HepG2 (cell line): ENCODE data around the gene HSCB. TPM values are rescaled to one million over a fixed set of nuclear protein-coding genes. Genes with fewer than 3 reads are reported as not detected.

Experiments used
- ATAC-seq: fragments of 200-7000 bp; cut with Tn5 transposase; 3 replicates; pipeline ENCODE4 v1.9.1; 2020; ENCODE audit warnings: mild to moderate bottlenecking, moderate library complexity
- BruUV-seq: library from RNA; stranded (reverse); fragments of 400-500 nt; replicated peaks from 2 replicates; lab custom pipeline; 2021; lab: Mats Ljungman, UMichigan
- CTCF ChIA-PET: fragments of 300-600 bp; formaldehyde crosslinking; extraction: SDS; loops from one replicate; lab custom pipeline; 2021; ENCODE audit warnings: low total read pairs, inconsistent platforms, low intra/inter-chr PET ratio; lab: Yijun Ruan, JAX
- POLR2A ChIA-PET: fragments of 350-600 bp; sonication (Branson Sonifier 250); formaldehyde crosslinking; loops from one replicate; lab custom pipeline; 2020; ENCODE audit warnings: antibody characterized with exemption, inconsistent platforms; lab: Yijun Ruan, JAX
- DNase-seq: peaks from one replicate; pipeline ENCODE4 v3.0.0-alpha.2; 2015; ENCODE audit warnings: low spot score
- FAIRE-seq: peaks from 3 replicates; lab custom pipeline; 2011; peaks lifted over from hg19 to GRCh38; lab: Jason Lieb, UNC
- H2AFZ ChIP-seq: one replicate; pipeline ENCODE4 v1.6.1; 2011; ENCODE audit warnings: low read length, inconsistent platforms
- H3K27ac ChIP-seq: fragments of 300-600 bp; 3 replicates; pipeline ENCODE4 v1.8.0; 2011; ENCODE audit warnings: mixed run types, mild to moderate bottlenecking, mixed read lengths, low read length, inconsistent platforms; ENCODE audit not compliant: insufficient read depth; ENCODE audit errors: extremely low read length
- H3K27me3 ChIP-seq, 2 experiments: fragments of 200-600 bp in 1 of 2; 2 replicates in 1 of 2; 3 replicates in 1 of 2; pipeline versions ENCODE4 v1.6.0 to v1.8.0; 2011; ENCODE audit warnings: low read length in 2 of 2, mild to moderate bottlenecking in 2 of 2, moderate library complexity in 2 of 2, inconsistent platforms in 1 of 2; ENCODE audit not compliant: insufficient read depth in 2 of 2, control insufficient read depth in 1 of 2
- H3K36me3 ChIP-seq, 2 experiments: fragments of 200-600 bp in 1 of 2; replicated peaks in 1 of 2; 2 replicates in 1 of 2; 3 replicates in 1 of 2; pipeline versions ENCODE4 v1.5.1 to v1.8.0; 2011; ENCODE audit warnings: low read length in 2 of 2, inconsistent platforms in 1 of 2; ENCODE audit not compliant: insufficient read depth in 2 of 2, control insufficient read depth in 1 of 2
- H3K4me1 ChIP-seq: 2 replicates; pipeline ENCODE4 v1.5.1; 2012; ENCODE audit warnings: low read length, inconsistent platforms; ENCODE audit not compliant: insufficient read depth
- H3K4me2 ChIP-seq: 2 replicates; pipeline ENCODE4 v1.6.0; 2011; ENCODE audit warnings: low read depth, low read length, inconsistent platforms
- H3K4me3 ChIP-seq, 3 experiments: fragments of 200-600 bp in 1 of 3; sonication (generic), shearing (Covaris generic) in 1 of 3; replicated peaks in 1 of 3; 2 replicates each; pipeline ENCODE4 v1.5.1; 2011 to 2016; ENCODE audit warnings: low read length in 3 of 3, inconsistent platforms in 2 of 3, low read depth in 2 of 3, mild to moderate bottlenecking in 2 of 3, control low read depth in 1 of 3, mixed read lengths in 1 of 3; ENCODE audit not compliant: insufficient read depth in 1 of 3
- H3K79me2 ChIP-seq: one replicate; pipeline ENCODE4 v1.6.1; 2011; ENCODE audit warnings: low read length, inconsistent platforms; ENCODE audit not compliant: insufficient read depth
- H3K9ac ChIP-seq: 2 replicates; pipeline ENCODE4 v1.6.0; 2011; ENCODE audit warnings: mild to moderate bottlenecking, low read depth, low read length, inconsistent platforms; ENCODE audit not compliant: insufficient read depth
- H3K9me3 ChIP-seq: 2 replicates; pipeline ENCODE4 v1.5.1; 2012; ENCODE audit warnings: mild to moderate bottlenecking, low read length
- H4K20me1 ChIP-seq: 2 replicates; pipeline ENCODE4 v1.6.0; 2011; ENCODE audit warnings: inconsistent platforms, mild to moderate bottlenecking, low read length, moderate library complexity; ENCODE audit not compliant: insufficient read depth
- DR1 ChIP-seq: sonication (generic); formaldehyde crosslinking; IDR thresholded peaks from 2 replicates; pipeline ENCODE4 v1.8.0; 2021; ENCODE audit warnings: mild to moderate bottlenecking, missing genetic modification reagents, inconsistent platforms
- HOXA3 ChIP-seq: sonication (generic); formaldehyde crosslinking; IDR thresholded peaks from 2 replicates; pipeline ENCODE4 v1.5.0; 2020; ENCODE audit warnings: missing genetic modification reagents
- MAFF ChIP-seq: IDR thresholded peaks from 2 replicates; pipeline ENCODE4 v1.6.1; 2011; ENCODE audit warnings: low read depth, low read length, improper control_type of control experiment
- NR2F6 ChIP-seq, 2 experiments: IDR thresholded peaks; 2 replicates each; pipeline ENCODE4 v1.6.1; 2016; ENCODE audit warnings: antibody characterized with exemption in 1 of 2, mild to moderate bottlenecking in 1 of 2
- SMAD3 ChIP-seq: sonication (generic); formaldehyde crosslinking; IDR thresholded peaks from 2 replicates; pipeline ENCODE4 v1.4.0; 2020; ENCODE audit warnings: missing genetic modification reagents
- SP2 ChIP-seq: sonication (generic); formaldehyde crosslinking; IDR thresholded peaks from 2 replicates; pipeline ENCODE4 v1.5.1; 2020; ENCODE audit warnings: mild to moderate bottlenecking, missing genetic modification reagents
- TFDP2 ChIP-seq: sonication (generic); formaldehyde crosslinking; IDR thresholded peaks from 2 replicates; pipeline ENCODE4 v1.4.0; 2020; ENCODE audit warnings: missing genetic modification reagents
- THAP7 ChIP-seq: sonication (generic); formaldehyde crosslinking; IDR thresholded peaks from 2 replicates; pipeline ENCODE4 v1.8.1; 2023; ENCODE audit warnings: mild to moderate bottlenecking, missing genetic modification reagents
- TOE1 ChIP-seq: sonication (generic); formaldehyde crosslinking; IDR thresholded peaks from 2 replicates; pipeline ENCODE4 v1.4.0; 2020; ENCODE audit warnings: mild to moderate bottlenecking, missing genetic modification reagents
- ZNF225 ChIP-seq: sonication (generic); formaldehyde crosslinking; IDR thresholded peaks from 2 replicates; pipeline ENCODE4 v1.4.0; 2020; ENCODE audit warnings: mild to moderate bottlenecking, missing genetic modification reagents
- ZNF274 ChIP-seq: sonication (generic); formaldehyde crosslinking; IDR thresholded peaks from 2 replicates; pipeline ENCODE4 v1.5.1; 2020; ENCODE audit warnings: mild to moderate bottlenecking, missing genetic modification reagents
- ZNF275 ChIP-seq: sonication (generic); formaldehyde crosslinking; IDR thresholded peaks from 2 replicates; pipeline ENCODE4 v1.8.0; 2022; ENCODE audit warnings: missing genetic modification reagents, mild to moderate bottlenecking, inconsistent platforms, borderline replicate concordance
- ZNF329 ChIP-seq: sonication (generic); formaldehyde crosslinking; IDR thresholded peaks from 2 replicates; pipeline ENCODE4 v1.9.0; 2021; ENCODE audit warnings: low read depth, mild to moderate bottlenecking, missing genetic modification reagents
- WGBS: methylation state at CpG from one replicate; pipeline ENCODE4 v1.1.6; 2017; ENCODE audit warnings: low lambda C conversion rate; 5-methylcytosine and 5-hydroxymethylcytosine counted together
- in situ Hi-C: cut with HindIII; loops from 2 replicates; pipeline ENCODE4 v1.10.0; 2017; ENCODE audit warnings: low pct_unique_long_range_greater_than_20kb; ENCODE audit not compliant: extremely low pct_ligation_motif_present
- intact Hi-C: fragments of 100-400 bp; cut with micrococcal nuclease; formaldehyde crosslinking; loops from one replicate; pipeline ENCODE4 v1.10.0; 2022; ENCODE audit not compliant: unreplicated experiment
- polyA plus RNA-seq, 8 experiments: library from polyadenylated mRNA; depleted of rRNA in 3 of 8; stranded (reverse) in 7 of 8; unstranded in 1 of 8; fragments of >200 nt; fragmentation: Illumina TruSeq in 4 of 8; extraction: Trizol in 4 of 8; gene quantifications; 2 replicates each; pipeline versions ENCODE4 v1.2.1 to v1.2.3, GENCODE V29; 2011 to 2016; ENCODE audit warnings: low read depth in 4 of 8, missing spikeins in 1 of 8, mixed read lengths in 1 of 8; ENCODE audit not compliant: insufficient read depth in 1 of 8
- total RNA-seq, 5 experiments: library from RNA; depleted of rRNA; stranded (reverse); fragments of >200 nt; fragmentation: Illumina TruSeq; extraction: Trizol; gene quantifications; 2 replicates each; pipeline ENCODE4 v1.2.3, GENCODE V29; 2016; ENCODE audit warnings: low read depth in 1 of 5
- TF ChIP-seq, protein P1 (sequence below): sonication (generic); formaldehyde crosslinking; IDR thresholded peaks from 2 replicates; pipeline ENCODE4 v1.5.0; 2020; ENCODE audit warnings: mild to moderate bottlenecking, missing genetic modification reagents
- TF ChIP-seq, protein P2 (sequence below): sonication (generic); formaldehyde crosslinking; IDR thresholded peaks from 2 replicates; pipeline ENCODE4 v1.4.0; 2020; ENCODE audit warnings: missing genetic modification reagents
- TF ChIP-seq, protein P3 (sequence below): sonication (generic); formaldehyde crosslinking; conservative IDR thresholded peaks from 2 replicates; pipeline ENCODE4 v1.4.0; 2020; ENCODE audit warnings: missing genetic modification reagents

HSCB gene
- total and polyA plus RNA-seq, 2 of the 13 experiments (the other 11 are each of a cell fraction or from before 2014, with no cell fraction given): 15.4 to 20.9 TPM

- 98% methylated on average over 5 of the region's 6 CpGs for whole genome bisulfite sequencing
- peaks cover 20% of the 10 kb centered on the region for H3K4me1 ChIP-seq
- H3K27ac ChIP-seq: no peak overlapping the region
- no peak overlapping the region for H3K4me3 ChIP-seq
- no peaks in the 10 kb centered on the region for H3K79me2 ChIP-seq
- H3K27me3 ChIP-seq: no peaks in the 10 kb centered on the region
- peaks cover 7 to 35% of the 10 kb centered on the region in 2 experiments for H3K36me3 ChIP-seq
- DNase-seq (no peak), FAIRE-seq (no peak), ATAC-seq (no peak)
- intact Hi-C loops (no loop called here), in situ Hi-C loops (no loop called here)
- BruUV-seq: no TSS peak
- no peak overlapping the region for H3K4me2 ChIP-seq
- no peaks in the 10 kb centered on the region for H3K9me3 ChIP-seq
- POLR2A ChIA-PET: no interaction called here
- CTCF ChIA-PET: no interaction called here
- no peak overlapping the region for H2AFZ ChIP-seq
- H4K20me1 ChIP-seq: no peaks in the 10 kb centered on the region
- H3K9ac ChIP-seq: no peak overlapping the region
- TF ChIP-seq ZNF225 (no peak), ZNF274 (no peak), TFDP2 (CRISPR knock-in tag) (no peak), TOE1 (no peak), MAFF (no peak), DR1 (CRISPR knock-in tag) (no peak), ZNF329 (no peak), NR2F6 (IDR thresholded peaks at IDR 0.05) (no peak), NR2F6 (CRISPR knock-in tag; IDR thresholded peaks at IDR 0.05) (no peak), ZNF275 (no peak), THAP7 (CRISPR knock-in tag) (no peak), SP2 (CRISPR knock-in tag) (no peak), HOXA3 (no peak), SMAD3 (CRISPR knock-in tag) (no peak)
- TF ChIP-seq, protein P1, sequence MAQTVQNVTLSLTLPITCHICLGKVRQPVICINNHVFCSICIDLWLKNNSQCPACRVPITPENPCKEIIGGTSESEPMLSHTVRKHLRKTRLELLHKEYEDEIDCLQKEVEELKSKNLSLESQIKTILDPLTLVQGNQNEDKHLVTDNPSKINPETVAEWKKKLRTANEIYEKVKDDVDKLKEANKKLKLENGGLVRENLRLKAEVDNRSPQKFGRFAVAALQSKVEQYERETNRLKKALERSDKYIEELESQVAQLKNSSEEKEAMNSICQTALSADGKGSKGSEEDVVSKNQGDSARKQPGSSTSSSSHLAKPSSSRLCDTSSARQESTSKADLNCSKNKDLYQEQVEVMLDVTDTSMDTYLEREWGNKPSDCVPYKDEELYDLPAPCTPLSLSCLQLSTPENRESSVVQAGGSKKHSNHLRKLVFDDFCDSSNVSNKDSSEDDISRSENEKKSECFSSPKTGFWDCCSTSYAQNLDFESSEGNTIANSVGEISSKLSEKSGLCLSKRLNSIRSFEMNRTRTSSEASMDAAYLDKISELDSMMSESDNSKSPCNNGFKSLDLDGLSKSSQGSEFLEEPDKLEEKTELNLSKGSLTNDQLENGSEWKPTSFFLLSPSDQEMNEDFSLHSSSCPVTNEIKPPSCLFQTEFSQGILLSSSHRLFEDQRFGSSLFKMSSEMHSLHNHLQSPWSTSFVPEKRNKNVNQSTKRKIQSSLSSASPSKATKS (CRISPR knock-in tag): no peak
- TF ChIP-seq, protein P2, sequence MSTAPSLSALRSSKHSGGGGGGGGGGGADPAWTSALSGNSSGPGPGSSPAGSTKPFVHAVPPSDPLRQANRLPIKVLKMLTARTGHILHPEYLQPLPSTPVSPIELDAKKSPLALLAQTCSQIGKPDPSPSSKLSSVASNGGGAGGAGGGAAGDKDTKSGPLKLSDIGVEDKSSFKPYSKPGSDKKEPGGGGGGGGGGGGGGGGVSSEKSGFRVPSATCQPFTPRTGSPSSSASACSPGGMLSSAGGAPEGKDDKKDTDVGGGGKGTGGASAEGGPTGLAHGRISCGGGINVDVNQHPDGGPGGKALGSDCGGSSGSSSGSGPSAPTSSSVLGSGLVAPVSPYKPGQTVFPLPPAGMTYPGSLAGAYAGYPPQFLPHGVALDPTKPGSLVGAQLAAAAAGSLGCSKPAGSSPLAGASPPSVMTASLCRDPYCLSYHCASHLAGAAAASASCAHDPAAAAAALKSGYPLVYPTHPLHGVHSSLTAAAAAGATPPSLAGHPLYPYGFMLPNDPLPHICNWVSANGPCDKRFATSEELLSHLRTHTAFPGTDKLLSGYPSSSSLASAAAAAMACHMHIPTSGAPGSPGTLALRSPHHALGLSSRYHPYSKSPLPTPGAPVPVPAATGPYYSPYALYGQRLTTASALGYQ (CRISPR knock-in tag): no peak
- TF ChIP-seq, protein P3, sequence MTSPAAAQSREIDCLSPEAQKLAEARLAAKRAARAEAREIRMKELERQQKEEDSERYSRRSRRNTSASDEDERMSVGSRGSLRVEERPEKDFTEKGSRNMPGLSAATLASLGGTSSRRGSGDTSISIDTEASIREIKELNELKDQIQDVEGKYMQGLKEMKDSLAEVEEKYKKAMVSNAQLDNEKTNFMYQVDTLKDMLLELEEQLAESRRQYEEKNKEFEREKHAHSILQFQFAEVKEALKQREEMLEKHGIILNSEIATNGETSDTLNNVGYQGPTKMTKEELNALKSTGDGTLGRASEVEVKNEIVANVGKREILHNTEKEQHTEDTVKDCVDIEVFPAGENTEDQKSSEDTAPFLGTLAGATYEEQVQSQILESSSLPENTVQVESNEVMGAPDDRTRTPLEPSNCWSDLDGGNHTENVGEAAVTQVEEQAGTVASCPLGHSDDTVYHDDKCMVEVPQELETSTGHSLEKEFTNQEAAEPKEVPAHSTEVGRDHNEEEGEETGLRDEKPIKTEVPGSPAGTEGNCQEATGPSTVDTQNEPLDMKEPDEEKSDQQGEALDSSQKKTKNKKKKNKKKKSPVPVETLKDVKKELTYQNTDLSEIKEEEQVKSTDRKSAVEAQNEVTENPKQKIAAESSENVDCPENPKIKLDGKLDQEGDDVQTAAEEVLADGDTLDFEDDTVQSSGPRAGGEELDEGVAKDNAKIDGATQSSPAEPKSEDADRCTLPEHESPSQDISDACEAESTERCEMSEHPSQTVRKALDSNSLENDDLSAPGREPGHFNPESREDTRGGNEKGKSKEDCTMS (CRISPR knock-in tag): no peak
Measured at GRCh38 chr22:28706845-28707244, 35.0 kb upstream of the HSCB start.
